SJCRH30 (cell line): ENCODE results near the gene RAPGEF5. TPM values are rescaled to one million over a fixed set of nuclear protein-coding genes. Genes with fewer than 3 reads are reported as not detected.

Experiments used
- DNase-seq, 2 experiments: peaks; one replicate each; pipeline ENCODE4 v3.0.0-alpha.2; 2015 to 2020
- H3K27ac ChIP-seq: fragments of 250-450 bp; sonication (Bioruptor Pico); 2 replicates; pipeline ENCODE4 v1.5.1; 2020; ENCODE audit warnings: mild to moderate bottlenecking, moderate library complexity
- H3K27me3 ChIP-seq: fragments of 250-450 bp; sonication (Bioruptor Pico); 2 replicates; pipeline ENCODE4 v1.5.1; 2020; ENCODE audit warnings: mild to moderate bottlenecking, moderate library complexity
- H3K36me3 ChIP-seq: fragments of 250-450 bp; sonication (Bioruptor Pico); 2 replicates; pipeline ENCODE4 v1.5.1; 2020; ENCODE audit warnings: mild to moderate bottlenecking, moderate library complexity
- H3K4me1 ChIP-seq: fragments of 250-450 bp; sonication (Bioruptor Pico); 2 replicates; pipeline ENCODE4 v1.5.1; 2020; ENCODE audit warnings: mild to moderate bottlenecking, moderate library complexity
- H3K4me3 ChIP-seq: fragments of 250-450 bp; sonication (Bioruptor Pico); 2 replicates; pipeline ENCODE4 v1.5.1; 2020; ENCODE audit warnings: mild to moderate bottlenecking, moderate library complexity
- H3K9me3 ChIP-seq: fragments of 250-450 bp; sonication (Bioruptor Pico); replicated peaks from 2 replicates; pipeline ENCODE4 v1.5.1; 2020; ENCODE audit warnings: mild to moderate bottlenecking, moderate library complexity
- total RNA-seq: library from RNA; depleted of rRNA; stranded (reverse); fragments of >200 nt; shearing (Covaris generic); gene quantifications from 2 replicates; pipeline ENCODE4 v1.2.3, GENCODE V29; 2014

The RAPGEF5 gene
- total RNA-seq, 1 experiment from 2014 or later: 0.14 TPM

GRCh38 chr7:22167482-22167881 is 189.5 kb downstream of the RAPGEF5 start:
- no peak overlapping the region for H3K4me3 ChIP-seq
- no peak for DNase-seq
- peaks cover 8% of the 10 kb centered on the region; the same call in 1 of the 2 replicates for H3K4me1 ChIP-seq
- no peaks in the 10 kb centered on the region for H3K36me3 ChIP-seq
- no peak overlapping the region for H3K27ac ChIP-seq
- H3K9me3 ChIP-seq: no peaks in the 10 kb centered on the region
- peaks cover 4% of the 10 kb centered on the region; the same call in 1 of the 2 replicates for H3K27me3 ChIP-seq

- H3K36me3 ChIP-seq: no peaks in the 10 kb centered on the region
- H3K9me3 ChIP-seq: no peaks in the 10 kb centered on the region
- peak in 1 of 2 experiments; percentile 20 for DNase-seq
- no peak overlapping the region for H3K27ac ChIP-seq
- H3K4me1 ChIP-seq: peaks cover 8% of the 10 kb centered on the region; the same call in 1 of the 2 replicates
- peaks cover 4% of the 10 kb centered on the region; the same call in 1 of the 2 replicates for H3K27me3 ChIP-seq
- H3K4me3 ChIP-seq: no peak overlapping the region
Observed at GRCh38 chr7:22166928-22167327, 190.0 kb downstream of the RAPGEF5 start.

GRCh38 chr7:22159341-22159740 is 197.6 kb downstream of the RAPGEF5 start:
- Histone ChIP-seq H3K27me3 (no peaks in the 10 kb centered on the region), H3K4me1 (no peaks in the 10 kb centered on the region), H3K36me3 (no peaks in the 10 kb centered on the region), H3K4me3 (no peak overlapping the region), H3K27ac (no peak overlapping the region), H3K9me3 (no peaks in the 10 kb centered on the region)
- no peak for DNase-seq

- Histone ChIP-seq H3K4me1 (no peaks in the 10 kb centered on the region), H3K9me3 (no peaks in the 10 kb centered on the region), H3K36me3 (no peaks in the 10 kb centered on the region), H3K4me3 (no peak overlapping the region), H3K27me3 (no peaks in the 10 kb centered on the region), H3K27ac (no peak overlapping the region)
- no peak for DNase-seq
Observed at GRCh38 chr7:22157552-22157951, 199.4 kb downstream of the RAPGEF5 start.

- Histone ChIP-seq H3K4me3 (no peak overlapping the region), H3K9me3 (no peaks in the 10 kb centered on the region), H3K36me3 (no peaks in the 10 kb centered on the region), H3K27me3 (no peaks in the 10 kb centered on the region), H3K27ac (no peak overlapping the region), H3K4me1 (no peaks in the 10 kb centered on the region)
- no peak for DNase-seq
Observed at GRCh38 chr7:22156205-22156604, 200.7 kb downstream of the RAPGEF5 start.

GRCh38 chr7:22154143-22154529 is 202.8 kb downstream of the RAPGEF5 start:
- Histone ChIP-seq H3K4me3 (no peak overlapping the region), H3K9me3 (no peaks in the 10 kb centered on the region), H3K4me1 (no peaks in the 10 kb centered on the region), H3K27ac (no peak overlapping the region), H3K27me3 (no peaks in the 10 kb centered on the region), H3K36me3 (no peaks in the 10 kb centered on the region)
- no peak for DNase-seq

- H3K4me3 ChIP-seq: no peak overlapping the region
- H3K9me3 ChIP-seq: no peaks in the 10 kb centered on the region
- no peaks in the 10 kb centered on the region for H3K36me3 ChIP-seq
- H3K27ac ChIP-seq: no peak overlapping the region
- H3K4me1 ChIP-seq: no peaks in the 10 kb centered on the region
- H3K27me3 ChIP-seq: no peaks in the 10 kb centered on the region
- DNase-seq: no peak
Observed at GRCh38 chr7:22153432-22154142, 203.4 kb downstream of the RAPGEF5 start.

- no peaks in the 10 kb centered on the region for H3K9me3 ChIP-seq
- no peak overlapping the region for H3K27ac ChIP-seq
- no peaks in the 10 kb centered on the region for H3K36me3 ChIP-seq
- no peaks in the 10 kb centered on the region for H3K4me1 ChIP-seq
- no peak overlapping the region for H3K4me3 ChIP-seq
- DNase-seq: no peak
- H3K27me3 ChIP-seq: peaks cover under 1% of the 10 kb centered on the region; the same call in 1 of the 2 replicates
Observed at GRCh38 chr7:22152690-22153089, 204.3 kb downstream of the RAPGEF5 start.

GRCh38 chr7:22151901-22152300 is 205.1 kb downstream of the RAPGEF5 start:
- Histone ChIP-seq H3K9me3 (no peaks in the 10 kb centered on the region), H3K36me3 (no peaks in the 10 kb centered on the region), H3K27ac (no peak overlapping the region), H3K27me3 (peaks cover 4% of the 10 kb centered on the region; the same call in 1 of the 2 replicates), H3K4me3 (no peak overlapping the region), H3K4me1 (no peaks in the 10 kb centered on the region)
- DNase-seq: no peak

GRCh38 chr7:22150221-22150620 is 206.7 kb downstream of the RAPGEF5 start:
- no peak for DNase-seq
- no peak overlapping the region for H3K4me3 ChIP-seq
- no peak overlapping the region for H3K27ac ChIP-seq
- no peaks in the 10 kb centered on the region for H3K9me3 ChIP-seq
- H3K27me3 ChIP-seq: peaks cover 4% of the 10 kb centered on the region; the same call in 1 of the 2 replicates
- no peaks in the 10 kb centered on the region for H3K36me3 ChIP-seq
- no peaks in the 10 kb centered on the region for H3K4me1 ChIP-seq

- no peak for DNase-seq
- H3K9me3 ChIP-seq: no peaks in the 10 kb centered on the region
- H3K27me3 ChIP-seq: peaks cover 4% of the 10 kb centered on the region
- H3K4me3 ChIP-seq: no peak overlapping the region
- H3K4me1 ChIP-seq: peaks cover 9% of the 10 kb centered on the region
- H3K36me3 ChIP-seq: no peaks in the 10 kb centered on the region
- no peak overlapping the region for H3K27ac ChIP-seq
Observed at GRCh38 chr7:22147868-22148267, 209.1 kb downstream of the RAPGEF5 start.

GRCh38 chr7:22146961-22147512 is 209.9 kb downstream of the RAPGEF5 start:
- Histone ChIP-seq H3K4me3 (no peak overlapping the region), H3K4me1 (peaks cover 14% of the 10 kb centered on the region), H3K27me3 (peaks cover 4% of the 10 kb centered on the region), H3K27ac (no peak overlapping the region), H3K36me3 (no peaks in the 10 kb centered on the region), H3K9me3 (no peaks in the 10 kb centered on the region)
- DNase-seq: no peak

- Histone ChIP-seq H3K4me1 (peaks cover 14% of the 10 kb centered on the region), H3K9me3 (no peaks in the 10 kb centered on the region), H3K36me3 (no peaks in the 10 kb centered on the region), H3K4me3 (no peak overlapping the region), H3K27ac (no peak overlapping the region), H3K27me3 (peaks cover 4% of the 10 kb centered on the region)
- no peak for DNase-seq
Observed at GRCh38 chr7:22144950-22145349, 212.0 kb downstream of the RAPGEF5 start.

- Histone ChIP-seq H3K4me1 (peaks cover 14% of the 10 kb centered on the region), H3K27ac (no peak overlapping the region), H3K36me3 (no peaks in the 10 kb centered on the region), H3K4me3 (no peak overlapping the region), H3K27me3 (peaks cover 4% of the 10 kb centered on the region), H3K9me3 (no peaks in the 10 kb centered on the region)
- DNase-seq: peak in 1 of 2 experiments; percentile 34
Observed at GRCh38 chr7:22143491-22143890, 213.5 kb downstream of the RAPGEF5 start.

- H3K27ac ChIP-seq: no peak overlapping the region
- peaks cover 14% of the 10 kb centered on the region for H3K4me1 ChIP-seq
- H3K36me3 ChIP-seq: no peaks in the 10 kb centered on the region
- peaks cover 2% of the 10 kb centered on the region for H3K27me3 ChIP-seq
- H3K9me3 ChIP-seq: no peaks in the 10 kb centered on the region; the same call in 1 of the 2 replicates
- H3K4me3 ChIP-seq: no peak overlapping the region
- no peak for DNase-seq
Observed at GRCh38 chr7:22142572-22142971, 214.4 kb downstream of the RAPGEF5 start.
